ENCODE data around the gene GNA14. TPM values are rescaled to one million over a fixed set of nuclear protein-coding genes. Genes with fewer than 3 reads are reported as not detected.
A peak's percentile ranks its signal among the peaks of the same experiment; 100 is the strongest.

The GNA14 gene
- polyA plus RNA-seq, 1 donor from 2014 or later = 0.40 TPM

- peak overlapping the region; percentile 13 for H3K4me2 ChIP-seq (ENCODE audit: low read length)
These were observed 84.9 kb downstream of the GNA14 start for GRCh38 chr9:77563174-77563573.

GRCh38 chr9:77562019-77562748 lies 85.9 kb downstream of the GNA14 start:
- Histone ChIP-seq H3K9me2 (ENCODE audit: insufficient read depth, low read length) (no peaks in the 10 kb centered on the region), H3K4me3 (ENCODE audit: low read length) (no peak overlapping the region), H2AFZ (ENCODE audit: low read depth, low read length) (no peak overlapping the region), H3K4me2 (ENCODE audit: low read length) (no peak overlapping the region), H3K79me2 (replicated peaks; ENCODE audit: insufficient read depth, low read length) (no peaks in the 10 kb centered on the region), H3K9me3 (ENCODE audit: low read length) (no peaks in the 10 kb centered on the region), H3K9ac (ENCODE audit: low read length) (no peak overlapping the region), H3K27ac (ENCODE audit: low read length) (no peak overlapping the region), H3K27me3 (ENCODE audit: insufficient read depth, low read depth, low read length) (no peaks in the 10 kb centered on the region), H4K20me1 (ENCODE audit: insufficient read depth) (no peaks in the 10 kb centered on the region), H3F3A (ENCODE audit: insufficient read depth, low read length, poor library complexity, severe bottlenecking) (peaks cover 3% of the 10 kb centered on the region), H3K36me3 (ENCODE audit: insufficient read depth, low read length) (no peaks in the 10 kb centered on the region)
- no peak for TF ChIP-seq EZH2 (IDR thresholded peaks at IDR 0.05; ENCODE audit: borderline replicate concordance, insufficient read depth, low read length, poor library complexity, severe bottlenecking)
- TF ChIP-seq SMC3 (conservative IDR thresholded peaks at IDR 0.05; ENCODE audit: poor library complexity) = no peak
- TF ChIP-seq CTCF (IDR thresholded peaks at IDR 0.05; ENCODE audit: poor library complexity, severe bottlenecking) = no peak
- TF ChIP-seq RAD21 (conservative IDR thresholded peaks at IDR 0.05) = no peak
- no peak for TF ChIP-seq EP300 (conservative IDR thresholded peaks at IDR 0.05; ENCODE audit: poor library complexity, severe bottlenecking)
- TF ChIP-seq MXI1 (conservative IDR thresholded peaks at IDR 0.05; ENCODE audit: poor library complexity, severe bottlenecking) = no peak

More at GRCh38 chr9:77563174-77563573, 84.9 kb downstream of the GNA14 start:
- Histone ChIP-seq H4K20me1 (ENCODE audit: insufficient read depth) (no peaks in the 10 kb centered on the region), H2AFZ (ENCODE audit: low read depth, low read length) (peak overlapping the region; percentile 3), H3K36me3 (ENCODE audit: insufficient read depth, low read length) (no peaks in the 10 kb centered on the region), H3K9me3 (ENCODE audit: low read length) (no peaks in the 10 kb centered on the region), H3K79me2 (replicated peaks; ENCODE audit: insufficient read depth, low read length) (no peaks in the 10 kb centered on the region), H3K27me3 (ENCODE audit: insufficient read depth, low read depth, low read length) (no peaks in the 10 kb centered on the region), H3K9ac (ENCODE audit: low read length) (no peak overlapping the region), H3K9me2 (ENCODE audit: insufficient read depth, low read length) (no peaks in the 10 kb centered on the region), H3K4me3 (ENCODE audit: low read length) (peak overlapping the region; percentile 17), H3K27ac (ENCODE audit: low read length) (peak overlapping the region; percentile 55), H3F3A (ENCODE audit: insufficient read depth, low read length, poor library complexity, severe bottlenecking) (peaks cover 3% of the 10 kb centered on the region)
- TF ChIP-seq EZH2 (IDR thresholded peaks at IDR 0.05; ENCODE audit: borderline replicate concordance, insufficient read depth, low read length, poor library complexity, severe bottlenecking) (no peak), MXI1 (conservative IDR thresholded peaks at IDR 0.05; ENCODE audit: poor library complexity, severe bottlenecking) (no peak), CTCF (IDR thresholded peaks at IDR 0.05; ENCODE audit: poor library complexity, severe bottlenecking) (no peak), REST (IDR thresholded peaks at IDR 0.05; ENCODE audit: borderline replicate concordance) (no peak), POLR2AphosphoS5 (IDR thresholded peaks at IDR 0.05) (peak; percentile 57)
